Body of pancreas (tissue), 4 donors: ENCODE measurements around the gene UNC45B.

Experiments
- POLR2A ChIP-seq, 3 donors: fragments of 450-650 bp; IDR thresholded peaks; one replicate each; pipeline ENCODE4 v1.6.1; 2016; ENCODE audit warnings: antibody characterized with exemption in 3 of 3, mild to moderate bottlenecking in 2 of 3
- TF ChIP-seq, protein P1 (sequence below), 7 experiments: fragments of 450-650 bp in 4 of 7; fragments of 200-600 bp in 3 of 7; sonication (generic) in 3 of 7; IDR thresholded peaks; one replicate each; pipeline ENCODE4 v1.5.1; 2016 to 2019; ENCODE audit warnings: antibody characterized with exemption in 7 of 7

DNA sequence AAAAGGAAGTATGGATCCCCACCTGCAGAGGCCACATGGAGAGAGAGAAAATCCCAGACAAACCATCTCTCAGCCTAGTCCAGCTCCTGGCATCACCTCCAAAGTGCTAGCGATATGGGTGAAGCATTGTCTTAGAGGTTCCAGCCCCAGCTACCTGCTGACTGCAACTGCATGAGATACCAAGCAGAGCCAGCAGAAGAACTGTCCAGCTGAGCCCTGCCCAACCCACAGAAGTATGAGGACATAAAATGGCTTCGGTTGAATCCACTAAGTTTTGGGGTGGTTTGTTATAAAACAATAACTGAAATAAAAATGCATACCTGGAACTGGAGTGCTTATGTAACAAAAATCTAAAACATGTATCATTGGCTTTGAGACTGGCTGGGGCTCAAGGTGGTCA lies 74.8 kb downstream of the UNC45B start:
- TF ChIP-seq, protein P1, sequence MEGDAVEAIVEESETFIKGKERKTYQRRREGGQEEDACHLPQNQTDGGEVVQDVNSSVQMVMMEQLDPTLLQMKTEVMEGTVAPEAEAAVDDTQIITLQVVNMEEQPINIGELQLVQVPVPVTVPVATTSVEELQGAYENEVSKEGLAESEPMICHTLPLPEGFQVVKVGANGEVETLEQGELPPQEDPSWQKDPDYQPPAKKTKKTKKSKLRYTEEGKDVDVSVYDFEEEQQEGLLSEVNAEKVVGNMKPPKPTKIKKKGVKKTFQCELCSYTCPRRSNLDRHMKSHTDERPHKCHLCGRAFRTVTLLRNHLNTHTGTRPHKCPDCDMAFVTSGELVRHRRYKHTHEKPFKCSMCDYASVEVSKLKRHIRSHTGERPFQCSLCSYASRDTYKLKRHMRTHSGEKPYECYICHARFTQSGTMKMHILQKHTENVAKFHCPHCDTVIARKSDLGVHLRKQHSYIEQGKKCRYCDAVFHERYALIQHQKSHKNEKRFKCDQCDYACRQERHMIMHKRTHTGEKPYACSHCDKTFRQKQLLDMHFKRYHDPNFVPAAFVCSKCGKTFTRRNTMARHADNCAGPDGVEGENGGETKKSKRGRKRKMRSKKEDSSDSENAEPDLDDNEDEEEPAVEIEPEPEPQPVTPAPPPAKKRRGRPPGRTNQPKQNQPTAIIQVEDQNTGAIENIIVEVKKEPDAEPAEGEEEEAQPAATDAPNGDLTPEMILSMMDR (IDR thresholded peaks at IDR 0.05) = no peak
- TF ChIP-seq POLR2A (IDR thresholded peaks at IDR 0.05) = no peak
